Aorta (tissue), 5 donors: Measurements from ENCODE around the gene SPATA13. TPM values are rescaled to one million over a fixed set of nuclear protein-coding genes. Genes with fewer than 3 reads are reported as not detected.

Experiments used
- ATAC-seq: fragments of 200-7000 bp; cut with Tn5 transposase; one replicate; pipeline ENCODE4 v1.9.1; 2022; ENCODE audit warnings: moderate library complexity; ENCODE audit not compliant: low FRiP score
- DNase-seq, 2 donors: peaks; one replicate each; pipeline ENCODE4 v3.0.0-alpha.2; 2020
- H3K27ac ChIP-seq, 2 donors: one replicate each; pipeline ENCODE4 v1.5.1; 2013; ENCODE audit warnings: low read length in 2 of 2, mild to moderate bottlenecking in 2 of 2, moderate library complexity in 2 of 2, control low read depth in 1 of 2, inconsistent platforms in 1 of 2, low read depth in 1 of 2
- H3K27me3 ChIP-seq, 2 donors: one replicate each; pipeline ENCODE4 v1.6.1; 2013; ENCODE audit warnings: control low read depth in 1 of 2, low read length in 1 of 2, mild to moderate bottlenecking in 1 of 2, moderate library complexity in 1 of 2; ENCODE audit not compliant: insufficient read depth in 2 of 2, control insufficient read depth in 1 of 2
- H3K36me3 ChIP-seq, 2 donors: one replicate each; pipeline ENCODE4 v1.6.1; 2013; ENCODE audit warnings: control low read depth in 1 of 2, low read length in 1 of 2, mild to moderate bottlenecking in 1 of 2; ENCODE audit not compliant: insufficient read depth in 2 of 2, control insufficient read depth in 1 of 2
- H3K4me1 ChIP-seq, 2 donors: one replicate each; pipeline ENCODE4 v1.6.1; 2013; ENCODE audit warnings: low read length in 2 of 2, control low read depth in 1 of 2, mild to moderate bottlenecking in 1 of 2, moderate library complexity in 1 of 2; ENCODE audit not compliant: insufficient read depth in 2 of 2, control insufficient read depth in 1 of 2
- H3K4me3 ChIP-seq, 2 donors: one replicate each; pipeline ENCODE4 v1.5.1; 2013; ENCODE audit warnings: low read length in 2 of 2, control low read depth in 1 of 2, mild to moderate bottlenecking in 1 of 2
- H3K9me3 ChIP-seq: one replicate; pipeline ENCODE4 v1.6.1; 2013; ENCODE audit warnings: mild to moderate bottlenecking, low read length; ENCODE audit not compliant: control insufficient read depth
- WGBS, 2 donors: extraction: QIAGEN DNeasy Blood & Tissue Kit; methylation state at CpG; one replicate each; pipeline ENCODE4 v1.1.7; 2013; 5-methylcytosine and 5-hydroxymethylcytosine counted together
- intact Hi-C, 2 donors: fragments of 100-400 bp; cut with DNase I; formaldehyde crosslinking; loops; one replicate each; pipeline versions ENCODE4 v1.14.2 to v1.15.0; 2022
- polyA plus RNA-seq, 2 donors: library from polyadenylated mRNA; stranded (reverse); fragments of 200-250 nt; gene quantifications; one replicate each; pipeline ENCODE4 v1.2.3, GENCODE V29; 2013
- total RNA-seq, 2 donors: library from RNA; stranded (reverse); fragmentation: NEBNext Ultra II Directional; extraction: Animal tissue kit (Norgen Biotek cat#: 25700); gene quantifications; one replicate each; pipeline ENCODE4 v1.2.1, GENCODE V29; 2021
- donor health status: healthy with polysubstance abuse.
- donor health status: Bipolar disorder and iron deficiency.
- donor health status: DM: no; HTN: no; CAD: no.
- donor health status: DM: no; HTN: no; CAD: no.
- donor health status: DM: yes; HTN: yes; CAD: no.

Gene SPATA13
- total and polyA plus RNA-seq, 4 donors, result 6.1 to 18.2 (median 9.0) TPM

DNA sequence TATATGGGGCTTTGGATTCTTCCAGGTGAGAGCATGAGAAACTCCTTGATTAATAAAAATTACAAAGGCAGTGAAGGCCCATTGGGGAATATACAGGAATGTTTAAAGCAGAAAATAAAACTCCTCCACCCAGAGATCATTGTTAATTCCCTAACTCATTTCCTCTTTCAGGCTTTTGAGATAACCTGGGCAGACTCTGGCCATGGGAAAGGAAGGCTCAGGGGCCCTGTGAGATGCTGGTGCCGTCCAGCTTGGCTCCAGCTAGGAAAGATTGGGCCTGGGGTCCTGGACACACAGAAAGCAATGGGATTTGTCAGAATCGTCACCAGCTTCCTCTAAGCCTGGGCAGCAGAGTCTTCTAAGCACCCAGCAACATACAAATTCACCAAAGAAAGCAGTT lies 36.8 kb upstream of the SPATA13 start:
- ATAC-seq (no peak), DNase-seq (no peak)
- Histone ChIP-seq H3K27ac (no peak overlapping the region), H3K36me3 (no peaks in the 10 kb centered on the region), H3K4me1 (no peaks in the 10 kb centered on the region), H3K4me3 (no peak overlapping the region), H3K27me3 (no peaks in the 10 kb centered on the region), H3K9me3 (no peaks in the 10 kb centered on the region)
- intact Hi-C loops, result no loop called here
- 79 to 85% methylated on average over 2 of the region's 2 CpGs for WGBS, 2 donors

GRCh38 chr13:24124789-24125476 lies 35.6 kb upstream of the SPATA13 start:
- Histone ChIP-seq H3K27me3 (no peaks in the 10 kb centered on the region), H3K9me3 (no peaks in the 10 kb centered on the region), H3K27ac (no peak overlapping the region), H3K36me3 (no peaks in the 10 kb centered on the region), H3K4me3 (no peak overlapping the region), H3K4me1 (no peaks in the 10 kb centered on the region)
- DNase-seq, result no peak
- intact Hi-C loops, result no loop called here
- peak; percentile 9 for ATAC-seq
- 80 to 85% methylated on average over 9 of the region's 9 CpGs for WGBS, 2 donors

DNA sequence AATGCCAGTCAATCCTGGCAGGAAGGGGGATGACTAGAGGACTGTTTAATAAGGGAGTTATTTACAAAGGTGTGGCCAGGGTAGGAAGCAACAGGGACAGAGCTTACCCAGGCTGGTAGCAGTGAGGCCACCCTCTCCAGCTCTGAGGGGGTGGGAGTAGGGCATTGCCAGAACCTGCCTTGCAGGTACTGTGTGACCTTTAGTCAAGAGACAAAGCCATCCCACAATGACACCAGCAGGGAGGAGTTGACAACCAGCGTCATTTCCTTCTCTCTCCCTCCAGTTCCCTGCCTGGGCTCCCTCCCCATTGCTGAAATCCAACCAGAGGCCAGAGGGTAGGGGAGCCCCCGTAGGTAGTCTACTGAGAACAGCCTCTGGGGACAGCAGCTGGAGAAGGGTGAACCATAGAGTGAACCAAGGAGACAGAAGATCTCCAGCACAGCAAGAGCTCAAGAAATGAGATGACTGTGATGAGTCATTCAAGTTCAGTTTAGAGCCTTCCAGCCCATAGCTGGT lies 33.3 kb upstream of the SPATA13 start:
- Histone ChIP-seq H3K4me1 (no peaks in the 10 kb centered on the region), H3K4me3 (no peak overlapping the region), H3K27ac (no peak overlapping the region), H3K36me3 (no peaks in the 10 kb centered on the region), H3K9me3 (peaks cover 4% of the 10 kb centered on the region), H3K27me3 (no peaks in the 10 kb centered on the region)
- 74 to 77% methylated on average over 2 of the region's 2 CpGs for WGBS, 2 donors
- ATAC-seq (no peak), DNase-seq (no peak)
- intact Hi-C loops, result no loop called here

GRCh38 chr13:24128112-24128511 lies 32.4 kb upstream of the SPATA13 start:
- intact Hi-C loops, result no loop called here
- H3K9me3 ChIP-seq, result peaks cover 4% of the 10 kb centered on the region
- H3K4me3 ChIP-seq, result no peak overlapping the region
- no peaks in the 10 kb centered on the region for H3K4me1 ChIP-seq
- ATAC-seq (no peak), DNase-seq (no peak)
- no peaks in the 10 kb centered on the region for H3K36me3 ChIP-seq
- H3K27ac ChIP-seq, result no peak overlapping the region
- 90 to 94% methylated on average over 5 of the region's 5 CpGs for whole genome bisulfite sequencing, 2 donors
- H3K27me3 ChIP-seq, result no peaks in the 10 kb centered on the region

DNA sequence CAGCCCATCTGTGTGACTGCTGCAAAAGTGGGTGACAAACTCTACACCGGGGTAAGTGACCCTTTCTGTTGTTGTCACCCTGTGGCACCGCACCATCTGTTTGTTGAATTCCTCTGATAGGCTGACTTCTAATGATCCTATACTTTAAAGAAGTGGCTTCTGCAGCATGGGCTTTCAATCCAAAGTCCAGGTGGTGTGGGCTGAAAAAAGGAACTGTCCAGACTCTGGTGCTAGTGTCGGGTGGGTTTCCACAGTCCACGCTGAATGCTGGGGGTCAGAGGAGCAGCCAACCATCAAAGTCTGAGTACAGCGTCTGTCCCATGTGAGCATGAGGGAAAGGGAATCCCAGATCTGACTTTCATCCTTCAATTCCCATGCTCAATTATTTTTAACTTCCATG lies 31.6 kb upstream of the SPATA13 start:
- H3K9me3 ChIP-seq, result peaks cover 4% of the 10 kb centered on the region
- H3K4me3 ChIP-seq, result no peak overlapping the region
- H3K36me3 ChIP-seq, result no peaks in the 10 kb centered on the region
- intact Hi-C loops, result no loop called here
- H3K27ac ChIP-seq, result no peak overlapping the region
- H3K4me1 ChIP-seq, result no peaks in the 10 kb centered on the region
- no peak for DNase-seq
- ATAC-seq, result no peak
- WGBS, 2 donors, result 67 to 78% methylated on average over 5 of the region's 5 CpGs
- H3K27me3 ChIP-seq, result no peaks in the 10 kb centered on the region

DNA sequence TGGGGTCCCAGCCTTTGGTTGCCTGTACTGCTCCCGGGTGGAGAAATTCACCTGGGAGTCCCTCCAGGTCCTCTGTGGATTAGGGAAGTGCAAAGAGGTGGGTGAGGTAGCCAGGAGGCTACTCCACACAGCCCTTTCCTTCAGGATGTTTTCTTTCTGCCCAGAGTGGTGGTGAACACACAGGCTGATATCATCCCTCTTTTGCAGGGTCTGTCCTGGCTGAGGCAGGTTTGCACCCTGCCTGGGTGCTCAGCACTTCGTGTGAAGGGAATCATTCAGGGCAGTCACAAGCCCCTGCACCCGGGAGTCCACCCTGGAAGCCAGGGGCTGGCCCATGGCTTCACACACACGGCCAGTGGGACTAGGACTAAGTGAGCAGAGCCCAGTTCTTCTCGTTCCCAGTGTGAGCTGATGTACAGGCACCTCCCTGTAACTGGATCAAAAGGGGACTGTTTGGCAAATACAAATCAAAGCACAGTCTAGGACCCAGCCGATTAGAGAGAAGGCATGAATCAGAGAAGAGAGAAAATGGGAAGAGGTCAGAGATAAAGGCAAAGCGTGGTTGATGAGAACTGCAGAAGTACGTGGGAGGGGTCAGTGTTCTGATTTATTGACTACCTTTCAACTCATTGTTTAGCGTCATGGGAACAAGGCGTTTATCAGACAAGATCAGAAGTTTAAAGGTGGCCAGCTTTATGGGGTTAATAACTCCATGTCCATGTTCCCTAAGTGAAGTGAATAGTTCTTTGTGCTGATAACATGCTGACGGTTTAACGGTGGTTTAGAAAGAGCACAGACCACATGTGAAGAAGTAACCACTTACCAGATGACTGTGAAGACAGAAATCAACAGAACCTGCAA lies 30.4 kb upstream of the SPATA13 start:
- Histone ChIP-seq H3K4me3 (no peak overlapping the region), H3K9me3 (peaks cover 4% of the 10 kb centered on the region), H3K27me3 (no peaks in the 10 kb centered on the region), H3K27ac (no peak overlapping the region), H3K36me3 (no peaks in the 10 kb centered on the region), H3K4me1 (no peaks in the 10 kb centered on the region)
- ATAC-seq (no peak), DNase-seq (no peak)
- WGBS, 2 donors, result 55 to 64% methylated on average over 12 of the region's 12 CpGs
- intact Hi-C loops, result no loop called here

DNA sequence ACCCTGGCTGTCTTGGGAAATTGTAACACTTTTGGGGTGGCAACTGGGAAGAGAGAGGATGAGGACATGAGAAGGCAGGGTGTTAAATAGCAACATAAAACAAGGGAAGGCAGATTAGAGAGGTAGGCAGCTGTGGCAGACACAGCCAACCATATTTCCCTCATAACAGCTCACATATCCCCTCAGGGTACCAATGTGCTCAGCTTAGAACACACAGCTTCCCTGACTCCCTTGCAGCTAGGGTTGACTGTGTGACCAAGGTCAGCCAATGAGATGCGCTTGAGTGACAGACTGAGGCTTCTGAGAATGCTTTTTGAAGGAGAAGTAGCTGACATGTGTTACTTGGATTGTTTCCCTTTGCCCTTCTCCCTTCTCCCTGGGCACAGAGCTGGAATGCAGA lies 28.8 kb upstream of the SPATA13 start:
- WGBS, 2 donors, result 50 to 97% methylated on average over 1 of the region's 1 CpG
- ATAC-seq, result no peak

GRCh38 chr13:24133021-24133795 lies 27.3 kb upstream of the SPATA13 start:
- no peaks in the 10 kb centered on the region for H3K27me3 ChIP-seq
- no peaks in the 10 kb centered on the region for H3K4me1 ChIP-seq
- 85% methylated on average over 7 of the region's 7 CpGs for WGBS, 2 donors
- no peak for DNase-seq
- no peaks in the 10 kb centered on the region for H3K36me3 ChIP-seq
- ATAC-seq, result no peak
- H3K27ac ChIP-seq, result no peak overlapping the region
- intact Hi-C loops, result no loop called here
- H3K9me3 ChIP-seq, result peaks cover 4% of the 10 kb centered on the region
- no peak overlapping the region for H3K4me3 ChIP-seq

More for the DNA sequence above, 28.8 kb upstream of the SPATA13 start:
- Histone ChIP-seq H3K27ac (no peak overlapping the region), H3K4me1 (no peaks in the 10 kb centered on the region), H3K9me3 (peaks cover 4% of the 10 kb centered on the region), H3K27me3 (no peaks in the 10 kb centered on the region), H3K36me3 (no peaks in the 10 kb centered on the region), H3K4me3 (no peak overlapping the region)
- DNase-seq, result no peak
- intact Hi-C loops, result no loop called here
